ENCODE measurements around the gene ATP6V0A4.

DNA sequence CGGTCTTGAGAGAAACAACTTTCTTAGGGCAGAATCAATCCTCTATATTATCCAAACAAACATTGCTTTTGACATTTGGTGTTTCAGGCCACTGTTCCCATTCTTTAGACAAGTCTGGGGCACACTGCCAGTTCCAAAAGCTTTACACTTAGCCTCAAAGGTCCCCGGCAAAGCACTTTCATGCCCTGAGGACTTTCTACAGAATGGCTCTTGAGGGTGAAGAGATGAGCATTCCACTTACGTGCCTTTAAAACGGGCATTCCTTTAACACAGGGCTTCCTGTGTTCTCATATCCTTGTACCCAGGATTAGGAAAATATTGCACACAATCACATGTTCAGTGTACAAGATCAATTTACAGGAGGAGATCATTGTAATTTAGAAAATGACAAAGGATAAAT, 13.3 kb downstream of the ATP6V0A4 start:
- no peak for TF ChIP-seq EZH2 (IDR thresholded peaks at IDR 0.05; ENCODE audit: borderline replicate concordance, insufficient read depth, low read depth, low read length, poor library complexity, severe bottlenecking)
- TF ChIP-seq, protein P1, sequence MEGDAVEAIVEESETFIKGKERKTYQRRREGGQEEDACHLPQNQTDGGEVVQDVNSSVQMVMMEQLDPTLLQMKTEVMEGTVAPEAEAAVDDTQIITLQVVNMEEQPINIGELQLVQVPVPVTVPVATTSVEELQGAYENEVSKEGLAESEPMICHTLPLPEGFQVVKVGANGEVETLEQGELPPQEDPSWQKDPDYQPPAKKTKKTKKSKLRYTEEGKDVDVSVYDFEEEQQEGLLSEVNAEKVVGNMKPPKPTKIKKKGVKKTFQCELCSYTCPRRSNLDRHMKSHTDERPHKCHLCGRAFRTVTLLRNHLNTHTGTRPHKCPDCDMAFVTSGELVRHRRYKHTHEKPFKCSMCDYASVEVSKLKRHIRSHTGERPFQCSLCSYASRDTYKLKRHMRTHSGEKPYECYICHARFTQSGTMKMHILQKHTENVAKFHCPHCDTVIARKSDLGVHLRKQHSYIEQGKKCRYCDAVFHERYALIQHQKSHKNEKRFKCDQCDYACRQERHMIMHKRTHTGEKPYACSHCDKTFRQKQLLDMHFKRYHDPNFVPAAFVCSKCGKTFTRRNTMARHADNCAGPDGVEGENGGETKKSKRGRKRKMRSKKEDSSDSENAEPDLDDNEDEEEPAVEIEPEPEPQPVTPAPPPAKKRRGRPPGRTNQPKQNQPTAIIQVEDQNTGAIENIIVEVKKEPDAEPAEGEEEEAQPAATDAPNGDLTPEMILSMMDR (IDR thresholded peaks at IDR 0.05) = no peak

All from B cell (primary cell).